Brain pericyte (primary cell): Measurements from ENCODE around the gene GTPBP6.
"Not testable (repeated sequence)": the region's sequence is repeated elsewhere in the genome, so short reads cannot be mapped to it uniquely, and the experiment has no call there.

Source experiments
- DNase-seq: peaks from one replicate; pipeline ENCODE4 v3.0.0-alpha.2; 2012; ENCODE audit warnings: low read depth, low spot score

Gene GTPBP6

GRCh38 chrX:335758-336155, 17.2 kb upstream of the GTPBP6 start:
- DNase-seq, result no peak

GRCh38 chrX:334971-335757, 16.6 kb upstream of the GTPBP6 start:
- DNase-seq, result no peak

- no peak for DNase-seq
Measured at GRCh38 chrX:334331-334891, 15.8 kb upstream of the GTPBP6 start.

GRCh38 chrX:333611-334311, 15.2 kb upstream of the GTPBP6 start:
- DNase-seq, result no peak

- no peak for DNase-seq
Measured at GRCh38 chrX:332916-333610, 14.5 kb upstream of the GTPBP6 start.

GRCh38 chrX:332496-332860, 13.9 kb upstream of the GTPBP6 start:
- DNase-seq, result no peak

GRCh38 chrX:331825-332495, 13.4 kb upstream of the GTPBP6 start:
- no peak for DNase-seq

- DNase-seq, result no peak
Measured at GRCh38 chrX:331151-331824, 12.7 kb upstream of the GTPBP6 start.

GRCh38 chrX:330726-331150, 12.1 kb upstream of the GTPBP6 start:
- DNase-seq, result no peak

- not testable (repeated sequence) for DNase-seq
Measured at GRCh38 chrX:330141-330725, 11.6 kb upstream of the GTPBP6 start.

GRCh38 chrX:329291-329910, 10.8 kb upstream of the GTPBP6 start:
- no peak for DNase-seq

GRCh38 chrX:327660-328126, 9.1 kb upstream of the GTPBP6 start:
- no peak for DNase-seq

GRCh38 chrX:324664-325063, 6.1 kb upstream of the GTPBP6 start:
- not testable (repeated sequence) for DNase-seq

GRCh38 chrX:323721-324628, 5.4 kb upstream of the GTPBP6 start:
- peak; percentile 71 for DNase-seq

- DNase-seq, result no peak
Measured at GRCh38 chrX:320126-320783, 1.7 kb upstream of the GTPBP6 start.

GRCh38 chrX:319579-320125, 1.1 kb upstream of the GTPBP6 start:
- no peak for DNase-seq

GRCh38 chrX:318068-318738, 393 bp downstream of the GTPBP6 start:
- DNase-seq, result peak; percentile 88
